NT2/D1 (cell line): ENCODE measurements around the gene KRTAP9-6.
"Not testable (repeated sequence)": the region's sequence is repeated elsewhere in the genome, so short reads cannot be mapped to it uniquely, and the experiment has no call there.

Experiments used
- SUZ12 ChIP-seq: IDR thresholded peaks from 2 replicates; pipeline ENCODE4 v1.6.1; 2011; ENCODE audit not compliant: insufficient read length, insufficient read depth; ENCODE audit errors: extremely low read depth
- YY1 ChIP-seq: IDR thresholded peaks from 2 replicates; pipeline ENCODE4 v1.6.1; 2011; ENCODE audit not compliant: insufficient read length, insufficient read depth

DNA sequence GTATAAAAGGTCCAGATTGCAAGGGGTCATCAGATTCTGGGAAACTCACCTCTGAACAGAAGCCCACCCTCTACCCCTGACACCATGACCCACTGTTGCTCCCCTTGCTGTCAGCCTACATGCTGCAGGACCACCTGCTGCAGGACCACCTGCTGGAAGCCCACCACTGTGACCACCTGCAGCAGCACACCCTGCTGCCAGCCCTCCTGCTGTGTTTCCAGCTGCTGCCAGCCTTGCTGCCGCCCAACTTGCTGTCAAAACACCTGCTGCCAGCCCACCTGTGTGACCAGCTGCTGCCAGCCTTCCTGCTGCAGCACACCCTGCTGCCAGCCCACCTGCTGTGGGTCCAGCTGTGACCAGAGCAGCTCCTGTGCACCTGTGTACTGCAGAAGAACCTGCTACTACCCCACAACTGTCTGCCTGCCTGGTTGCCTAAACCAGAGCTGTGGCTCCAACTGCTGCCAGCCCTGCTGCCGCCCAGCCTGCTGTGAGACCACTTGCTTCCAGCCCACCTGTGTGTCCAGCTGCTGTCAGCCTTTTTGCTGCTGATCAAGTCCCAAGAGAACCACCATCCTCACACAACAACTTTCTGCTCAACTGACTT lies 15.4 kb upstream of the KRTAP9-6 start, which contains the start of gene KRTAP9-4:
- not testable (repeated sequence) for TF ChIP-seq YY1, SUZ12
